ENCODE results near the gene VDR. TPM values are rescaled to one million over a fixed set of nuclear protein-coding genes. Genes with fewer than 3 reads are reported as not detected.

Gene VDR
- total RNA-seq, 4 donors from 2014 or later, result 16.6 to 25.0 (median 21.3) TPM

- no peak for DNase-seq
- Histone ChIP-seq H3K27me3 (peaks cover 0 to 32% (median under 1%) of the 10 kb centered on the region in 4 donors), H3K4me3 (no peak overlapping the region), H3K36me3 (no peaks in the 10 kb centered on the region), H3K27ac (no peak overlapping the region), H3K9me3 (no peaks in the 10 kb centered on the region), H3K4me1 (peaks cover 0 to 8% (median 0%) of the 10 kb centered on the region in 3 donors)
- intact Hi-C loops (cut with DNase I), result loop anchor here (5.0 kb wide), 1 partner anchor 34 kb away; no protein-coding TSS in a partner anchor
- 86 to 92% methylated on average over 10 of the region's 10 CpGs for WGBS, 2 donors
- TF ChIP-seq POLR2A (IDR thresholded peaks at IDR 0.05) (no peak), CTCF (IDR thresholded peaks at IDR 0.05) (no peak)
These were observed 36.1 kb upstream of the VDR start for GRCh38 chr12:47940773-47941474.

GRCh38 chr12:47939009-47939601, 34.3 kb upstream of the VDR start:
- H3K36me3 ChIP-seq, result no peaks in the 10 kb centered on the region
- TF ChIP-seq CTCF (IDR thresholded peaks at IDR 0.05) (no peak), POLR2A (IDR thresholded peaks at IDR 0.05) (no peak)
- 78 to 86% methylated on average over 5 to 6 of the region's 6 CpGs for WGBS, 2 donors
- H3K4me1 ChIP-seq, result peaks cover 0 to 7% (median 0%) of the 10 kb centered on the region in 3 donors
- peaks cover 0 to 32% (median under 1%) of the 10 kb centered on the region in 4 donors for H3K27me3 ChIP-seq
- DNase-seq, result no peak
- H3K4me3 ChIP-seq, result no peak overlapping the region
- intact Hi-C loops (cut with DNase I), result no loop called here
- H3K9me3 ChIP-seq, result no peaks in the 10 kb centered on the region
- no peak overlapping the region for H3K27ac ChIP-seq

GRCh38 chr12:47938594-47938993, 33.8 kb upstream of the VDR start:
- intact Hi-C loops (cut with DNase I), result no loop called here
- DNase-seq, result no peak
- H3K4me3 ChIP-seq, result no peak overlapping the region
- peaks cover 0 to 30% (median under 1%) of the 10 kb centered on the region in 4 donors for H3K27me3 ChIP-seq
- peaks cover 0 to 7% (median 0%) of the 10 kb centered on the region in 3 donors for H3K4me1 ChIP-seq
- WGBS, 2 donors, result 80% methylated on average over 1 of the region's 4 CpGs; no CpG with 5 or more reads in 1 of the 2 donors
- no peak overlapping the region for H3K27ac ChIP-seq
- H3K36me3 ChIP-seq, result no peaks in the 10 kb centered on the region
- no peaks in the 10 kb centered on the region for H3K9me3 ChIP-seq
- TF ChIP-seq POLR2A (IDR thresholded peaks at IDR 0.05), result no peak
- TF ChIP-seq CTCF (IDR thresholded peaks at IDR 0.05), result no peak

GRCh38 chr12:47938093-47938492, 33.3 kb upstream of the VDR start:
- Histone ChIP-seq H3K4me3 (no peak overlapping the region), H3K4me1 (peaks cover 0 to 7% (median 0%) of the 10 kb centered on the region in 3 donors), H3K9me3 (no peaks in the 10 kb centered on the region), H3K36me3 (no peaks in the 10 kb centered on the region), H3K27me3 (peaks cover 0 to 25% (median under 1%) of the 10 kb centered on the region in 4 donors), H3K27ac (no peak overlapping the region)
- 100% methylated on average over 1 of the region's 1 CpG for WGBS, 2 donors
- no peak for DNase-seq
- TF ChIP-seq CTCF (IDR thresholded peaks at IDR 0.05) (no peak), POLR2A (IDR thresholded peaks at IDR 0.05) (no peak)
- intact Hi-C loops (cut with DNase I), result no loop called here

- no peak for DNase-seq
- Histone ChIP-seq H3K27me3 (no peaks in the 10 kb centered on the region), H3K27ac (no peak overlapping the region), H3K4me1 (no peaks in the 10 kb centered on the region), H3K36me3 (no peaks in the 10 kb centered on the region), H3K4me3 (no peak overlapping the region), H3K9me3 (no peaks in the 10 kb centered on the region)
- no peak for TF ChIP-seq POLR2A (IDR thresholded peaks at IDR 0.05)
- TF ChIP-seq CTCF (IDR thresholded peaks at IDR 0.05), result no peak
- WGBS, 2 donors, result 63 to 64% methylated on average over 7 to 9 of the region's 9 CpGs
- intact Hi-C loops (cut with DNase I), result no loop called here
These were observed 30.4 kb upstream of the VDR start for GRCh38 chr12:47935184-47935583.

Data from esophagus squamous epithelium (tissue), 5 donors.